Measurements from ENCODE around the gene GAGE12D.
"Not testable (repeated sequence)": the region's sequence is repeated elsewhere in the genome, so short reads cannot be mapped to it uniquely, and the experiment has no call there.

- TF ChIP-seq CTCF (conservative IDR thresholded peaks at IDR 0.05); ZFX (IDR thresholded peaks at IDR 0.05): not testable (repeated sequence)
These were observed 19.0 kb downstream of the GAGE12D start, which contains the start of gene GAGE12F for GRCh38 chrX:49560542-49560941.
